HG03342 (cell line): ENCODE measurements around the gene EVI5L.
"Not testable (repeated sequence)": the region's sequence is repeated elsewhere in the genome, so short reads cannot be mapped to it uniquely, and the experiment has no call there.

Experiments used
- ATAC-seq: cut with Tn5 transposase; IDR thresholded peaks from one replicate; pipeline ENCODE4 v1.9.1; 2021; ENCODE audit warnings: mild to moderate bottlenecking, moderate library complexity; ENCODE audit not compliant: unreplicated experiment

Gene EVI5L

GRCh38 chr19:7845390-7846154 lies 15.6 kb downstream of the EVI5L start:
- ATAC-seq = no peak

GRCh38 chr19:7846155-7846646 lies 16.2 kb downstream of the EVI5L start:
- no peak for ATAC-seq

- ATAC-seq = no peak
Observed at GRCh38 chr19:7847664-7848063, 17.6 kb downstream of the EVI5L start.

GRCh38 chr19:7848779-7849457 lies 18.9 kb downstream of the EVI5L start:
- no peak for ATAC-seq

- no peak for ATAC-seq
Observed at GRCh38 chr19:7849631-7849999, 19.6 kb downstream of the EVI5L start.

GRCh38 chr19:7850000-7850813 lies 20.2 kb downstream of the EVI5L start:
- ATAC-seq = no peak

- ATAC-seq = no peak
Observed at GRCh38 chr19:7850945-7851622, 21.1 kb downstream of the EVI5L start.

- ATAC-seq = no peak
Observed at GRCh38 chr19:7851623-7852500, 21.8 kb downstream of the EVI5L start.

GRCh38 chr19:7852851-7853769 lies 23.1 kb downstream of the EVI5L start:
- no peak for ATAC-seq

- ATAC-seq = no peak
Observed at GRCh38 chr19:7853770-7854128, 23.7 kb downstream of the EVI5L start.

GRCh38 chr19:7855426-7856108 lies 25.5 kb downstream of the EVI5L start:
- ATAC-seq = no peak

- no peak for ATAC-seq
Observed at GRCh38 chr19:7856109-7856591, 26.1 kb downstream of the EVI5L start.

- ATAC-seq = no peak
Observed at GRCh38 chr19:7856679-7857663, 27.0 kb downstream of the EVI5L start.

- no peak for ATAC-seq
Observed at GRCh38 chr19:7857727-7858108, 27.7 kb downstream of the EVI5L start.

- ATAC-seq = no peak
Observed at GRCh38 chr19:7858109-7858770, 28.2 kb downstream of the EVI5L start.

- ATAC-seq = not testable (repeated sequence)
Observed at GRCh38 chr19:7859087-7859486, 29.1 kb downstream of the EVI5L start.
